NAMALWA (cell line): ENCODE measurements around the gene PEBP1.
"Not testable (repeated sequence)": the region's sequence is repeated elsewhere in the genome, so short reads cannot be mapped to it uniquely, and the experiment has no call there.

Experiments used
- DNase-seq: peaks from one replicate; pipeline ENCODE4 v3.0.0-alpha.2; 2015; ENCODE audit warnings: low spot score

The PEBP1 gene

DNA sequence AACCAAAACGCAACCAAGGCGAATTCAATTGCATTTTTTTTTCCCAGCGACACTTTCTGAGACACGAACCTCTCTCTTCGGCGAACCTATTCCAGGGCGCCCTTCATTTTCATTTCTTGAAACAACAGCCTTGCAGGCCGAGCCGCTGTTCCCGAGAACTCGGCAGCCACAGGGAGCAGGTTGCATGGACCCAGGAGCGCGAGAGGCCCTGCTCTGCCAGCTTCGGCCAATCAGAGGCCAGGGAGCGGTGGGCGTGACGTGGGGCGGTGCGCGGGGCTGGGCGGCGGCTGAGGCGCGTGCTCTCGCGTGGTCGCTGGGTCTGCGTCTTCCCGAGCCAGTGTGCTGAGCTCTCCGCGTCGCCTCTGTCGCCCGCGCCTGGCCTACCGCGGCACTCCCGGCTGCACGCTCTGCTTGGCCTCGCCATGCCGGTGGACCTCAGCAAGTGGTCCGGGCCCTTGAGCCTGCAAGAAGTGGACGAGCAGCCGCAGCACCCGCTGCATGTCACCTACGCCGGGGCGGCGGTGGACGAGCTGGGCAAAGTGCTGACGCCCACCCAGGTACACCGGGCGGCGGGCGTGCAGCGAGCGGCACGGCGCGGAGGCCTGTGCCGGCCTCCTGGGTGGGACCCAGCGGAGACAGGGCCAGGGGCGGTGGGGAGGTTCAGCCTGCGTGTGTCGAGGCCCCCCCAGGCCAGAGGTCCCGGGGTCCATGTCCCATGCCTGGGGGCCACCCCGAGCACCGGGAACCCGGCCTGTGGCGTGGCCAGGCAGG, at the start of gene PEBP1:
Gene PEBP1, plus strand, starts transcription at position 337 of the 771 bp plus-strand sequence. Its CDS starts 86 bp downstream, at position 423.
- DNase-seq = peak; percentile 91

GRCh38 chr12:118089782-118090181, 46.1 kb upstream of the PEBP1 start:
- no peak for DNase-seq

DNA sequence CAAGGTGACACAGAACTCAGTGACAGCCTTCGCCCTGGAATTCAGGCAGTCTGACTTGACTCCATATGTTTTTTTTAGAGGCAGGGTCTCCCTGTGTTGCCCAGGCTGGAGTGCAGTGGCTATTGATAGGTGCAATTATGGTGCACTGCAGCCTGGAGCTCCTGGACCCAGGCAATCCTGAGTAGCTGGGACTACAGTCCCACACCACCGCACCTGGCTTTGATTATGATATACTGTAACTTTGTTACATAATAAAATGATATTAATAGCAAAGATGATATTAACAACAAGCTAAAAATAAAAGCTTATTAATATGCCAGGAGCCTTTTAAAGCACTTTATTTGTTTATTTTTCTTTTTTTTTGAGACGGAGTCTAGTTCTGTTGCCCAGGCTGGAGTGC, 41.9 kb upstream of the PEBP1 start:
- no peak for DNase-seq

- DNase-seq = no peak
Observed at GRCh38 chr12:118098401-118098800, 37.5 kb upstream of the PEBP1 start.

DNA sequence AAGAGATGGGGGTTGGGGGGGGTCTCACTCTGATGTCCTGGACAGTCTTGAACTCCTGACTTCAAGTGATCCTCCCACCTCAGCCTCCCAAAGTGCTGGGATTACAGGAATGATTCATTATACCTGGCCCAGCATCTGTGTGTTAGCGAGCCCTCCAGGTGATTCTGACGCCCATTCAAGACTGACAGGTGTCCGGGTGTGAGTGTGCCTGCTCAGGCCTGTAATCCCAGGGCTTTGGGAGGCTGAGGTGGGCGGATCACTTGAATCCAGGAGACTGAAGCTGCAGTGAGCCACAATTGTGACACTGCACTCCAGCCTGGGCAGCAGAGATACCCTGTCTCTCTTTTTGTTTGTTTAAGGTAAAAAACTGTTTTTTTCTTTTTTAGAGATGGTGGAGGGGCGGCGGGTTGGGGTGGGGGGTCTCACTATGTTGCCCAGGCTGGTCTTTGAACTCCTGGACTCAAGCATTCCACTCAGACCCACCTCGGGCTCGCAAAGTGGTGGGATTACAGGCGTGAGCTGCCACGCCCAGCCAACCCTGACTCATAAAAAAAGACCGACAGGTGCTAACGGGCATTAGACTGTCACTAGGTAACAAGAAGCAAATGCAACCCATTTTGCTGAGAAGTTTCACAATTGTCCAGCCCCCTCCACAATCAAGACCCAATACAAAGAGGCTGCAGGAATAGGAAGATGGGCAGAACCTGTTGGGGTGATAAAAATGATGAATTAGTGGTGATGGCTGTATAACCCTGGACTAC, 36.8 kb upstream of the PEBP1 start:
- DNase-seq = no peak

DNA sequence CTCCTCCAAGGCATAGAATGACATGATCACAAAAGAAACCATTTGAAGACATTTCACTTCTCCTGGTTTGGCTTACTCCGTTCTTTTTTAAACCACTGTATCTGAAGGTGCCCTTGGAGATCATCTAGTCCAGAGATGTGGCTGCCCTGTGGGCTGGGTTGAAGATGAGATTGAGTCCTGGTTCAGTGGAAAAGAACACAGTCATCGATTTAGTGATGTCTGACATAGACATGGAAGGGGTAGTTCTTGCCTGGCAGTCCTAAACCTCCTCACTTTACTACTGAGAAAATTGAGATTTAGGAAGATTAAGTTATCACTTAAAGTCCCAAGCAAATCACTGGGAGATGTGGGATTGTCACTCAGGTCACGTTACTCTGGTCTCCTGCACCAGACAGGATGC, 34.9 kb upstream of the PEBP1 start:
- no peak for DNase-seq

- DNase-seq = no peak
Observed at GRCh38 chr12:118102070-118102469, 33.9 kb upstream of the PEBP1 start.

GRCh38 chr12:118102609-118103008, 33.3 kb upstream of the PEBP1 start:
- no peak for DNase-seq

DNA sequence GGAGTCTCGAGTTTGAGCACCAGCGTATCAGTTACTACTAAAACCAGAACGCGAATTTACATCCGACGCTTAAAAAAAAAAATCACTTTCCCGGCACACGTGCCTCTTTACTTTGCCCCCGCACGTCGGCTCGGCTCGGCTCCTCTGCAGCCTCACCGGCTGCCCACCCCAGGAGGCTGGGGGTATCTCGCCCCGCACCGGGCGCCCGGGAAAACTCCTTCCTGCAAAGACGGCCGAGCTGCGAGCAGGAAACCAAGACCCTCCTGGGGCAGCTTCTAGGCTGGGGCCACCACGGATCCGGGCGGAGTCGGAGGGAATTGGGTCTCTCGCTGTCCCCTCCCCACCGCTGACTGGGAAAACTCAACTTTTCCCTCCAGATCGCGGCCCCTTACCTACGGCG, 32.7 kb upstream of the PEBP1 start:
- no peak for DNase-seq

DNA sequence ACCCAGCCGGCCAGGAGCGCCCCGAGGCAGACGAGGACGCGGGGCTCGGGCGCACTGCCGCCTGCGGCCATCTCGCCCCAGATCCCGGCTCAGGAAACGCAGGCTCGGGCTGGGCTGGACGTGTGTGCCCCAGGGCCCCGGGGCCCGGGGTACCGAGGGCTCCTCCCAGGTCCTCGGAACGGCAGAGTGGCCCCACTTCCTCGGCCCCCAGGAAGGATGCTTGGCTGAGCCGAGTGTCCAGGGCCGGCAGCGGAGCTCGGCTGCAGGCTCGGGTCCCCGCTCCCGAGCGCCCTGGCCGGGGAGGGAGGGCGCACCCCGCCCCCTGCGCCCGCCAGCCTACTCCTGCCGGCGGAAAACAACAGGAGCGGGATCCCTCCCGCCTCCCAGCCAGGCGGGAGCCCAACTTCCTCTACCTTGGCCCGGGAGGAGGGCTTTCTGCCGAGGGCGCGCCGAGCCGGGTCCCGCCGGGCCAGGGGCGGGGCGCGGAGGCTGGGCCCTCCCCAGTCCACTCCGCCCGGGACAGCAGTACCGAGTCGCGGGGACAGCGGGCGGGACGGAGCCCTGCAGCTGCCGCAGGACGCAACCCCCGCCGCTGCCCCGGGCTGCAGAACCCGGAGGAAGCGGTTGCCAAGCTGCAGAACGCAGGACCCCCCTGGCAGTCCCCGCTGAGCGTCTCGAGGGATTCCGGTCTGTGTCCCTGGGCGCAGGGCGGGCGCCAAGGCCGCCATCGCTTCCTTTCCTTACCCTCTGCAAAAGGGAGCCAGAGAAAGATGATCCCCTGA, 32.1 kb upstream of the PEBP1 start, which contains the start of gene VSIG10:
Gene VSIG10, minus strand, starts transcription at position 411 of the 782 bp plus-strand sequence. Its CDS starts 340 bp downstream, at position 71.
- DNase-seq = no peak

- DNase-seq = no peak
Observed at GRCh38 chr12:118107011-118107410, 28.9 kb upstream of the PEBP1 start.

- DNase-seq = no peak
Observed at GRCh38 chr12:118107694-118108093, 28.2 kb upstream of the PEBP1 start.

- DNase-seq = no peak
Observed at GRCh38 chr12:118109088-118109487, 26.8 kb upstream of the PEBP1 start.

- no peak for DNase-seq
Observed at GRCh38 chr12:118119449-118119879, 16.5 kb upstream of the PEBP1 start.

- DNase-seq = peak; percentile 74
Observed at GRCh38 chr12:118120579-118121363, 15.2 kb upstream of the PEBP1 start.

DNA sequence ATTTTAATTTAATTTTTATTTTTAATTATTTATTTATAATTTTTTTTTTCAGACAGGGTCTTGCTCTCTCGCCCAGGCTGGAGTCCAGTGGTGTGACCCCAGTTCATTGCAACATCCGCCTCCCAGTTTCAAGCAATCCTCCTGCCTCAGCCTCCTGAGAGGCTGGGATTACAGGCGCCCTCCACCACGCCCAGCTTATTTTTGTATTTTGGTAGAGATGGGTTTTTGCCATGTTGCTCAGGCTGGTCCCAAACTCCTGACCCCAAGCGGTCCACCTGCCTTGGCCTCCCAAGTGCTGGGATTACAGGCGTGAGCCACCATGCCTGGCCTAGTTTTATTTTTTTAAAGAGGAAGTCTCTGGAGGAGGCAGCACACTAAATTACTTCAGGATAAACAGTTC, 13.7 kb upstream of the PEBP1 start:
- no peak for DNase-seq

DNA sequence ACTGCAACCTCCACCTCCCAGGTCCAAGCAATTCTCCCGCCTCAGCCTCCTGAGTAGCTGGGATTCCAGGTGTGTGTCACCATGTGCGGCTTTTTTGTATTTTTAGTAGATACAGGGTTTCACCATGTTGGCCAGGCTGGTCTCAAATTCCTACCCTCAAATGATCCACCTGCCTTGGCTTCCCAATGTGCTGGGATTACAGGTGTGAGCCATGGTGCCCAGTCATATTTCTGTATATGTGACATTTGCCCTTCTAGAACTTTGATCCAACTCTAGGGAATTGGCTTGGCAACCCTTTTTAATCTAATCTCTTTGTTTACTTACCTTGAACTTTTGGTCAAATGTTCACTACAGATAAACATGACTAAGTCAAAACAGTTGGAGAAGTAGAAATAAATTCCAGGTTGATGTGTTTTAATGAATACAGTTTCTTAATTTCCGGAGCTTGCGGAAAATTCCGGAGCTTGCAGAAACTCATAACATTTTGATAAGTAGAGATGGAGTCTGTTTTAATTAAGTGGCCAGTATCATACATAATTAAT, 11.5 kb upstream of the PEBP1 start:
- DNase-seq = no peak

DNA sequence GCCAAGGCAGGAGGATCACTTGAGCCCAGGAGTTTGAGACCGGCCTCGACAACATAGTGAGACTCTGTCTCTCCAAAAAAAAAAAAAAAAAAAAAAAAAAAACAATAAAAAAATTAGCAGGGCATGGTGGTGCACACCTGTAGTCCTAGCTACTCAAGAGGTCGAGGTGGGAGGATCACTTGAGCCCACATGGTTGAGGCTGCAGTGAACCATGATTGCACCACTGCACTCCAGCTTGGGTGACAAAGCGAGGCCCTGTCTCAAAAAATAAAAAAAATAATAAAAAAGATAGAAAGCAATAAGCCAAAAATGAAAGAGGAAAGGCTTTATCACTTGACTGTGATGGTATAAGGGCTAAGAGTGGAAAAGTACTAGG, 10.2 kb upstream of the PEBP1 start:
- no peak for DNase-seq

GRCh38 chr12:118126119-118126757, 9.7 kb upstream of the PEBP1 start:
- DNase-seq = no peak

DNA sequence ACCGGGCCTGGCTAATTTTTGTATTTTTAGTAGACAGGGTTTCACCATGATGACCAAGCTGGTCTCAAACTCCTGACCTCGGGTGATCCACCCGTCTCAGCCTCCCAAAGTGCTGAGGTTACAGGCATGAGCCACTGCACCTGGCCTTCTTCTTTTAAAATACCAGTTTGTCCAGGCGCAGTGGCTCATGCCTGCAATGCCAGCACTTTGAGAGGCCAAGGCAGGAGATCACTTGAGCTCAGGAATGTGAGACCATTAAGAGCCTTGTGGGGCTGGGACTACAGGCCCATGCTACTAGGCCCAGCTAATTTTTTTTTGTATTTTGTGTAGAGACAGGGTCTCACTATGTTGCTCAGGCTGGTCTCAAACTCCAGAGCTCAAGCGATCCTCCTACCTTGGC, 8.1 kb upstream of the PEBP1 start:
- no peak for DNase-seq

DNA sequence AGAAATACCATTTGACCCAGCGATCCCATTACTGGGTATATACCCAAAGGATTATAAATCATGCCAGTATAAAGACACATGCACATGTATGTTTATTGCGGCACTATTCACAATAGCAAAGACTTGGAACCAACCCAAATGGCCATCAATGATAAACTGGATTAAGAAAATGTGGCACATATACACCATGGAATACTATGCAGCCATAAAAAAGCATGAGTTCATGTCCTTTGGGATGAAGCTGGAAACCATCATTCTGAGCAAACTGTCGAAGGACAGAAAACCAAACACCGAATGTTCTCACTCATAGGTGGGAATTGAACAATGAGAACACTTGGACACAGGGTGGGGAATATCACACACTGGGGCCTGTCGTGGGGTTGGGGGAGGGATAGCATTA, 6.5 kb upstream of the PEBP1 start:
- DNase-seq = not testable (repeated sequence)
